Spleen (tissue), 11 donors: Measurements from ENCODE around the gene NIPBL. TPM values are rescaled to one million over a fixed set of nuclear protein-coding genes. Genes with fewer than 3 reads are reported as not detected.

Experiments used
- DNase-seq: peaks from one replicate; pipeline ENCODE4 v3.0.0-alpha.2; 2020
- H3K27ac ChIP-seq, 8 donors: fragments of 200-600 bp; sonication (generic) in 7 of 8; 1 replicate in 4 of 8; 2 replicates in 4 of 8; pipeline versions ENCODE4 v1.5.0 to v1.8.0; 2016 to 2021; ENCODE audit warnings: inconsistent platforms in 4 of 8, mild to moderate bottlenecking in 4 of 8, moderate library complexity in 1 of 8
- H3K27me3 ChIP-seq, 7 donors: fragments of 200-600 bp; sonication (generic) in 6 of 7; replicated peaks in 1 of 7; 1 replicate in 4 of 7; 2 replicates in 3 of 7; pipeline versions ENCODE4 v1.5.0 to v1.8.0; 2016 to 2021; ENCODE audit warnings: inconsistent platforms in 3 of 7, mild to moderate bottlenecking in 1 of 7
- H3K36me3 ChIP-seq, 6 donors: fragments of 200-600 bp; sonication (generic) in 5 of 6; 1 replicate in 4 of 6; 2 replicates in 2 of 6; pipeline versions ENCODE4 v1.5.0 to v1.8.0; 2016 to 2021; ENCODE audit warnings: inconsistent platforms in 2 of 6
- H3K4me1 ChIP-seq, 6 donors: fragments of 200-600 bp; sonication (generic) in 5 of 6; 1 replicate in 3 of 6; 2 replicates in 3 of 6; pipeline versions ENCODE4 v1.5.0 to v1.8.0; 2016 to 2021; ENCODE audit warnings: inconsistent platforms in 3 of 6
- H3K4me3 ChIP-seq, 8 donors: fragments of 200-600 bp; sonication (generic) in 7 of 8; 1 replicate in 4 of 8; 2 replicates in 4 of 8; pipeline versions ENCODE4 v1.5.0 to v1.8.0; 2016 to 2021; ENCODE audit warnings: inconsistent platforms in 4 of 8, mild to moderate bottlenecking in 4 of 8, moderate library complexity in 2 of 8
- H3K9me3 ChIP-seq, 8 donors: fragments of 200-600 bp; sonication (generic) in 7 of 8; 1 replicate in 4 of 8; 2 replicates in 4 of 8; pipeline versions ENCODE4 v1.5.0 to v1.8.0; 2016 to 2021; ENCODE audit warnings: inconsistent platforms in 4 of 8
- POLR2A ChIP-seq, 3 donors: fragments of 450-650 bp; IDR thresholded peaks; one replicate each; pipeline ENCODE4 v1.5.1; 2017; ENCODE audit warnings: antibody characterized with exemption in 3 of 3, mild to moderate bottlenecking in 1 of 3
- POLR2AphosphoS5 ChIP-seq, 3 donors: sonication (generic); formaldehyde crosslinking; IDR thresholded peaks; one replicate each; pipeline ENCODE4 v1.5.1; 2017; ENCODE audit warnings: antibody characterized with exemption in 3 of 3
- WGBS, 5 donors: extraction: QIAGEN DNeasy Blood & Tissue Kit in 3 of 5; methylation state at CpG; one replicate each; pipeline versions ENCODE4 v1.1.5 to v1.1.7; 2013 to 2018; 5-methylcytosine and 5-hydroxymethylcytosine counted together
- intact Hi-C: fragments of 100-400 bp; cut with DNase I; formaldehyde crosslinking; loops from one replicate; pipeline ENCODE4 v1.15.0; 2023; ENCODE audit warnings: low total_unique reads
- polyA plus RNA-seq, 3 donors: library from polyadenylated mRNA; stranded (reverse); fragments of 200-250 nt; gene quantifications; one replicate each; pipeline ENCODE4 v1.2.1, GENCODE V29; 2013
- total RNA-seq, 7 donors: library from RNA; depleted of rRNA in 3 of 7; stranded (reverse); fragments of >200 nt in 3 of 7; fragmentation: NEBNext Ultra II Directional in 4 of 7; extraction: Animal tissue kit (Norgen Biotek cat#: 25700) in 4 of 7; gene quantifications; one replicate each; pipeline versions ENCODE4 v1.1.0 to v1.2.1, GENCODE V29; 2016 to 2021
- TF ChIP-seq, protein P1 (sequence below), 11 experiments: fragments of 200-600 bp in 7 of 11; fragments of 450-650 bp in 4 of 11; sonication (generic) in 4 of 11; IDR thresholded peaks in 8 of 11; conservative IDR thresholded peaks in 3 of 11; 1 replicate in 7 of 11; 2 replicates in 4 of 11; pipeline versions ENCODE4 v1.4.0 to v1.8.0; 2016 to 2021; ENCODE audit warnings: antibody characterized with exemption in 11 of 11, inconsistent platforms in 4 of 11, mild to moderate bottlenecking in 1 of 11
- donor health status: healthy with polysubstance abuse.
- donor health status: DM: no; HTN: no; CAD: no; lungs with moderate emphysema.
- donor health status: DM: no; HTN: no; CAD: no.
- donor health status: Bipolar disorder and iron deficiency.
- donor health status: healthy.
- donor health status: DM: no; HTN: no; CAD: no.
- donor health status: DM: yes; HTN: yes; CAD: no.

Gene NIPBL
- total and polyA plus RNA-seq, 10 donors = 16.8 to 103 (median 83.1) TPM

DNA sequence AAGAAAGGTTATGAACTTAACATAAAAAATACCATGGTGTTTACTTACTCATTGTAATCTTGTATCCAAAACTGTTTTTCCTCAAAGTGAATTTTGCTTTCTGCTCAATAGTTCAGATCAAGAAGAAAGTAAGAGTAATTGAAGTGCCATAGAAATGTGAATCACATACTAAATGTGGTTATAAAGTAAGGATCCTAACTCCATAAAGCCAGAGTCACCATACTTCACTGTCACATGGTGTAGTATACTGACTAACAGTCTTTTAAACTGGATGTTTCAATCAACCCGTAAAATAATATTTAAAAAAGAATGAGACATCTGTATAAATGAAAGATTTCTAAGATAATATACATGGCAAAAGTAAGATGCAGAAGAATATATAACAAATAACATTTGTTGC, 72.1 kb downstream of the NIPBL start:
- no peak overlapping the region for H3K4me3 ChIP-seq
- no peaks in the 10 kb centered on the region for H3K27me3 ChIP-seq
- intact Hi-C loops = loop anchor here (5.0 kb wide), 1 partner anchor 71 kb away; the partner anchor contains the start of gene NIPBL
- 88 to 100% (median 94%) methylated on average over 1 of the region's 1 CpG for WGBS, 5 donors
- no peak for TF ChIP-seq POLR2AphosphoS5 (IDR thresholded peaks at IDR 0.05)
- TF ChIP-seq, protein P1, sequence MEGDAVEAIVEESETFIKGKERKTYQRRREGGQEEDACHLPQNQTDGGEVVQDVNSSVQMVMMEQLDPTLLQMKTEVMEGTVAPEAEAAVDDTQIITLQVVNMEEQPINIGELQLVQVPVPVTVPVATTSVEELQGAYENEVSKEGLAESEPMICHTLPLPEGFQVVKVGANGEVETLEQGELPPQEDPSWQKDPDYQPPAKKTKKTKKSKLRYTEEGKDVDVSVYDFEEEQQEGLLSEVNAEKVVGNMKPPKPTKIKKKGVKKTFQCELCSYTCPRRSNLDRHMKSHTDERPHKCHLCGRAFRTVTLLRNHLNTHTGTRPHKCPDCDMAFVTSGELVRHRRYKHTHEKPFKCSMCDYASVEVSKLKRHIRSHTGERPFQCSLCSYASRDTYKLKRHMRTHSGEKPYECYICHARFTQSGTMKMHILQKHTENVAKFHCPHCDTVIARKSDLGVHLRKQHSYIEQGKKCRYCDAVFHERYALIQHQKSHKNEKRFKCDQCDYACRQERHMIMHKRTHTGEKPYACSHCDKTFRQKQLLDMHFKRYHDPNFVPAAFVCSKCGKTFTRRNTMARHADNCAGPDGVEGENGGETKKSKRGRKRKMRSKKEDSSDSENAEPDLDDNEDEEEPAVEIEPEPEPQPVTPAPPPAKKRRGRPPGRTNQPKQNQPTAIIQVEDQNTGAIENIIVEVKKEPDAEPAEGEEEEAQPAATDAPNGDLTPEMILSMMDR (IDR thresholded peaks at IDR 0.05 in 8 of 11, conservative IDR thresholded peaks at IDR 0.05 in 3 of 11) = no peak
- no peak for TF ChIP-seq POLR2A (IDR thresholded peaks at IDR 0.05)
- H3K9me3 ChIP-seq = no peaks in the 10 kb centered on the region
- no peak overlapping the region for H3K27ac ChIP-seq
- H3K4me1 ChIP-seq = peaks cover 7 to 99% (median 68%) of the 10 kb centered on the region in 6 donors
- no peak for DNase-seq
- H3K36me3 ChIP-seq = no peaks in the 10 kb centered on the region

DNA sequence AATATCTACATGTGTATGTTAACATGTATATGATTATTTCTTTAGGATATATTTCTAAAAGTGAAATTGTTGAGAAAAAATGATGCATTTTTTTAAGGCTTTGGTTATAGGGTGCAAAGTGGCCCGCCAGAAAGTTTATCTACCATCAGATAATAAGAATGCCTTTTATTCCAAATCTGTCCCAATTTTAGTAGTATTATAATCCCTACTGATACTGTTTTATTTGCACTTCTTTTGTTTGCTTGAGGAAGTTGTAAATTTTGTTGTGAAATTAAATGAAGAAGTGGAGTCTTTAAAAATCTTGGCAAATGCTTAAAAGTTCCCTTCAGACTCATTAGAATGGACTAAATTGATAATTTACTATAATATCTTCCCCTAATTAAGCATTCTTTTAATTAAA, 73.0 kb downstream of the NIPBL start:
- no peaks in the 10 kb centered on the region for H3K27me3 ChIP-seq

DNA sequence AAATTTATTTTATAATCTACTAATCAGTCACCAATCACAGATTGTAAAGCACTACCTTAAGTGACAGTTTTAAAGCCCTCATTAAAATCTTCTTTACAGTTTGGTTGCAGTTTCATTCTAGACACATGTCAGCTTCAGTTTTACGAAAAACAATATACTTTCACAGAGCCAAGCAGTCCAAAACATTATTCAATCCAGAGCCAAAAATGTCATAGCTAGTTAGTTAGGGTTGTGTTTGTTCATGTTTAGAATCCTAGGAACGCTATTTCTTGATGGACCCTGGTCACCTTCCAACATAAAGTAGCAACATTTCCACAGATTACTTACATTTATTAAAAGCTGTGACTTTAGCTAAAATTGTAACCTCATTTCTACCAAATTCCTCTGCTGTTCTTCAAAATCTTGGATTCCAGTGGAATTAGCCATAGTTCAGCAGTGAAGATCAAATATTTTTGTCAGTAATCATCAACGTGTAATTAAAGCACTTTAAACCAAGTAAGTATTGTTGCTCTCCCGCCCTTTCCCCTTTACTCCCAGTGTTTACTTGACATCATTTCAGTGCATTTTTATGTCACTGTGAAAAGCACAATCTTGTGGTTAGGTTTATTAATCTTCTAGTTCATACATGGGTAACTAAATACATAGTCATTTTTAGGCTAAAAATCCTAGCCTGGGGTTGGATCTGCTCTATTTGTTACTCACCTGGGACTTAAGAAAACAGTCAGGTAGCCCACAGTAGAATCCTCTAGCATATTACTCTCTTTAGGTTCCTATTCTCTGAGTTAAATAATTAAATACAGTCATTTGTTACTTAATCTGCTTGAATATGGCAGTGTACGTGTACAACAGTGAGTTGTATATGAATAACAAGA, 74.3 kb downstream of the NIPBL start:
- WGBS, 5 donors = 71 to 87% (median 86%) methylated on average over 5 of the region's 5 CpGs

More for the DNA sequence above, 73.0 kb downstream of the NIPBL start:
- WGBS, 5 donors = 81 to 97% (median 92%) methylated on average over 1 of the region's 1 CpG
- no peak overlapping the region for H3K4me3 ChIP-seq
- H3K9me3 ChIP-seq = no peaks in the 10 kb centered on the region
- peaks cover 0 to 4% (median 0%) of the 10 kb centered on the region in 6 donors for H3K36me3 ChIP-seq
- DNase-seq = no peak
- H3K27ac ChIP-seq = no peak overlapping the region
- intact Hi-C loops = loop anchor here (5.0 kb wide), 1 partner anchor 72 kb away; the partner anchor contains the start of gene NIPBL
- H3K4me1 ChIP-seq = peaks cover 7 to 91% (median 63%) of the 10 kb centered on the region in 6 donors
- TF ChIP-seq POLR2AphosphoS5 (IDR thresholded peaks at IDR 0.05) (no peak), POLR2A (IDR thresholded peaks at IDR 0.05) (no peak)
- TF ChIP-seq, protein P1 (IDR thresholded peaks at IDR 0.05 in 8 of 11, conservative IDR thresholded peaks at IDR 0.05 in 3 of 11) = no peak

More for the DNA sequence above, 74.3 kb downstream of the NIPBL start:
- Histone ChIP-seq H3K27me3 (no peaks in the 10 kb centered on the region), H3K27ac (no peak overlapping the region), H3K9me3 (no peaks in the 10 kb centered on the region), H3K4me1 (peaks cover 7 to 79% (median 52%) of the 10 kb centered on the region in 6 donors), H3K4me3 (no peak overlapping the region), H3K36me3 (peaks cover 0 to 12% (median 2%) of the 10 kb centered on the region in 6 donors)
- TF ChIP-seq POLR2AphosphoS5 (IDR thresholded peaks at IDR 0.05) (no peak), POLR2A (IDR thresholded peaks at IDR 0.05) (no peak)
- TF ChIP-seq, protein P1 (IDR thresholded peaks at IDR 0.05 in 8 of 11, conservative IDR thresholded peaks at IDR 0.05 in 3 of 11) = no peak
- intact Hi-C loops = no loop called here
- no peak for DNase-seq
